SK-N-SH treated with all-trans-retinoic acid at 6 μM for 48 hours (cell line): ENCODE results near the gene SNHG17.

Experiments
- ARNTL ChIP-seq: fragments of 450-650 bp; formaldehyde crosslinking; IDR thresholded peaks from 2 replicates; pipeline ENCODE4 v1.5.0; 2020; ENCODE audit warnings: low read depth, mild to moderate bottlenecking, moderate library complexity, borderline replicate concordance
- RARB ChIP-seq: fragments of 250-450 bp; sonication (Bioruptor Pico); IDR thresholded peaks from 2 replicates; pipeline ENCODE4 v1.8.0; 2021; ENCODE audit warnings: mild to moderate bottlenecking, moderate library complexity
- ZC3H10 ChIP-seq: fragments of 250-450 bp; sonication (Bioruptor Pico); IDR thresholded peaks from 2 replicates; pipeline ENCODE4 v1.5.1; 2021; ENCODE audit warnings: mild to moderate bottlenecking, moderate library complexity
- ZNF70 ChIP-seq: fragments of 450-650 bp; formaldehyde crosslinking; IDR thresholded peaks from 2 replicates; pipeline ENCODE4 v1.5.0; 2020; ENCODE audit warnings: mild to moderate bottlenecking, moderate library complexity
- TF ChIP-seq, protein P1 (sequence below): fragments of 250-450 bp; sonication (Bioruptor Pico); IDR thresholded peaks from 2 replicates; pipeline ENCODE4 v1.5.1; 2020; ENCODE audit warnings: low read depth, mild to moderate bottlenecking, moderate library complexity
- TF ChIP-seq, protein P2 (sequence below): fragments of 250-450 bp; sonication (Bioruptor Pico); IDR thresholded peaks from 2 replicates; pipeline ENCODE4 v1.5.0; 2020; ENCODE audit warnings: mild to moderate bottlenecking, moderate library complexity
- TF ChIP-seq, protein P3 (sequence below): fragments of 250-450 bp; sonication (Bioruptor Pico); IDR thresholded peaks from 2 replicates; pipeline ENCODE4 v1.8.0; 2020; ENCODE audit warnings: mild to moderate bottlenecking, moderate library complexity, borderline replicate concordance
- TF ChIP-seq, protein P4 (sequence below): fragments of 250-450 bp; sonication (Bioruptor Pico); IDR thresholded peaks from 2 replicates; pipeline ENCODE4 v1.8.0; 2021; ENCODE audit warnings: low read depth, mild to moderate bottlenecking, moderate library complexity, borderline replicate concordance

DNA sequence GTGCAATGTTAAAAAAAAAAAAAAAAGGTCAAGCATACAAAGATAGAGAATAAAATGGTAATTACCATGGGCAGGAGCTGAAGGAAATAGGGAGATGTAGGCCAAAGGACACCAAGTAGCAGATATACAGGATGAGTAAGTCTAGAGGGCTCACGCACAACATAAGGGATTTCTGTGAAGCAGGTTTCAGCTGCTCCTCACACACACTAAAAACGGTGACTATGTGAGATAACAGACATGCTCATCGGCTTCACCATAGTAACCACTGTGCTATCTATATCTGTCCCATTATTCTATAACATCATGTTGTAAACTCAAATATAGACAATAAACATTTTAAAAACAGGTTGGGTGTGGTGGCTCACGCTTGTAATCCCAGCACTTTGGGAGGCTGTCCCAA is 11.6 kb downstream of the SNHG17 start:
- TF ChIP-seq ZNF70 (CRISPR knock-in tag): no peak
- no peak for TF ChIP-seq ZC3H10
- no peak for TF ChIP-seq RARB
- TF ChIP-seq, protein P1, sequence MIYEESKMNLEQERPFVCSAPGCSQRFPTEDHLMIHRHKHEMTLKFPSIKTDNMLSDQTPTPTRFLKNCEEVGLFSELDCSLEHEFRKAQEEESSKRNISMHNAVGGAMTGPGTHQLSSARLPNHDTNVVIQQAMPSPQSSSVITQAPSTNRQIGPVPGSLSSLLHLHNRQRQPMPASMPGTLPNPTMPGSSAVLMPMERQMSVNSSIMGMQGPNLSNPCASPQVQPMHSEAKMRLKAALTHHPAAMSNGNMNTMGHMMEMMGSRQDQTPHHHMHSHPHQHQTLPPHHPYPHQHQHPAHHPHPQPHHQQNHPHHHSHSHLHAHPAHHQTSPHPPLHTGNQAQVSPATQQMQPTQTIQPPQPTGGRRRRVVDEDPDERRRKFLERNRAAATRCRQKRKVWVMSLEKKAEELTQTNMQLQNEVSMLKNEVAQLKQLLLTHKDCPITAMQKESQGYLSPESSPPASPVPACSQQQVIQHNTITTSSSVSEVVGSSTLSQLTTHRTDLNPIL: no peak
- TF ChIP-seq, protein P2, sequence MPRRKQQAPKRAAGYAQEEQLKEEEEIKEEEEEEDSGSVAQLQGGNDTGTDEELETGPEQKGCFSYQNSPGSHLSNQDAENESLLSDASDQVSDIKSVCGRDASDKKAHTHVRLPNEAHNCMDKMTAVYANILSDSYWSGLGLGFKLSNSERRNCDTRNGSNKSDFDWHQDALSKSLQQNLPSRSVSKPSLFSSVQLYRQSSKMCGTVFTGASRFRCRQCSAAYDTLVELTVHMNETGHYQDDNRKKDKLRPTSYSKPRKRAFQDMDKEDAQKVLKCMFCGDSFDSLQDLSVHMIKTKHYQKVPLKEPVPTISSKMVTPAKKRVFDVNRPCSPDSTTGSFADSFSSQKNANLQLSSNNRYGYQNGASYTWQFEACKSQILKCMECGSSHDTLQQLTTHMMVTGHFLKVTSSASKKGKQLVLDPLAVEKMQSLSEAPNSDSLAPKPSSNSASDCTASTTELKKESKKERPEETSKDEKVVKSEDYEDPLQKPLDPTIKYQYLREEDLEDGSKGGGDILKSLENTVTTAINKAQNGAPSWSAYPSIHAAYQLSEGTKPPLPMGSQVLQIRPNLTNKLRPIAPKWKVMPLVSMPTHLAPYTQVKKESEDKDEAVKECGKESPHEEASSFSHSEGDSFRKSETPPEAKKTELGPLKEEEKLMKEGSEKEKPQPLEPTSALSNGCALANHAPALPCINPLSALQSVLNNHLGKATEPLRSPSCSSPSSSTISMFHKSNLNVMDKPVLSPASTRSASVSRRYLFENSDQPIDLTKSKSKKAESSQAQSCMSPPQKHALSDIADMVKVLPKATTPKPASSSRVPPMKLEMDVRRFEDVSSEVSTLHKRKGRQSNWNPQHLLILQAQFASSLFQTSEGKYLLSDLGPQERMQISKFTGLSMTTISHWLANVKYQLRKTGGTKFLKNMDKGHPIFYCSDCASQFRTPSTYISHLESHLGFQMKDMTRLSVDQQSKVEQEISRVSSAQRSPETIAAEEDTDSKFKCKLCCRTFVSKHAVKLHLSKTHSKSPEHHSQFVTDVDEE (CRISPR knock-in tag): no peak
- TF ChIP-seq, protein P3, sequence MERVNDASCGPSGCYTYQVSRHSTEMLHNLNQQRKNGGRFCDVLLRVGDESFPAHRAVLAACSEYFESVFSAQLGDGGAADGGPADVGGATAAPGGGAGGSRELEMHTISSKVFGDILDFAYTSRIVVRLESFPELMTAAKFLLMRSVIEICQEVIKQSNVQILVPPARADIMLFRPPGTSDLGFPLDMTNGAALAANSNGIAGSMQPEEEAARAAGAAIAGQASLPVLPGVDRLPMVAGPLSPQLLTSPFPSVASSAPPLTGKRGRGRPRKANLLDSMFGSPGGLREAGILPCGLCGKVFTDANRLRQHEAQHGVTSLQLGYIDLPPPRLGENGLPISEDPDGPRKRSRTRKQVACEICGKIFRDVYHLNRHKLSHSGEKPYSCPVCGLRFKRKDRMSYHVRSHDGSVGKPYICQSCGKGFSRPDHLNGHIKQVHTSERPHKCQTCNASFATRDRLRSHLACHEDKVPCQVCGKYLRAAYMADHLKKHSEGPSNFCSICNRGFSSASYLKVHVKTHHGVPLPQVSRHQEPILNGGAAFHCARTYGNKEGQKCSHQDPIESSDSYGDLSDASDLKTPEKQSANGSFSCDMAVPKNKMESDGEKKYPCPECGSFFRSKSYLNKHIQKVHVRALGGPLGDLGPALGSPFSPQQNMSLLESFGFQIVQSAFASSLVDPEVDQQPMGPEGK (CRISPR knock-in tag): no peak
- TF ChIP-seq, protein P4, sequence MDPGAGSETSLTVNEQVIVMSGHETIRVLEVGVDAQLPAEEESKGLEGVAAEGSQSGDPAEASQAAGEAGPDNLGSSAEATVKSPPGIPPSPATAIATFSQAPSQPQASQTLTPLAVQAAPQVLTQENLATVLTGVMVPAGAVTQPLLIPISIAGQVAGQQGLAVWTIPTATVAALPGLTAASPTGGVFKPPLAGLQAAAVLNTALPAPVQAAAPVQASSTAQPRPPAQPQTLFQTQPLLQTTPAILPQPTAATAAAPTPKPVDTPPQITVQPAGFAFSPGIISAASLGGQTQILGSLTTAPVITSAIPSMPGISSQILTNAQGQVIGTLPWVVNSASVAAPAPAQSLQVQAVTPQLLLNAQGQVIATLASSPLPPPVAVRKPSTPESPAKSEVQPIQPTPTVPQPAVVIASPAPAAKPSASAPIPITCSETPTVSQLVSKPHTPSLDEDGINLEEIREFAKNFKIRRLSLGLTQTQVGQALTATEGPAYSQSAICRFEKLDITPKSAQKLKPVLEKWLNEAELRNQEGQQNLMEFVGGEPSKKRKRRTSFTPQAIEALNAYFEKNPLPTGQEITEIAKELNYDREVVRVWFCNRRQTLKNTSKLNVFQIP (CRISPR knock-in tag): no peak
- TF ChIP-seq ARNTL (CRISPR knock-in tag): no peak
